ENCODE measurements around the gene ABCA9. TPM values are rescaled to one million over a fixed set of nuclear protein-coding genes. Genes with fewer than 3 reads are reported as not detected.

The ABCA9 gene
- polyA plus RNA-seq (2013, experiment 1 of 4): 0.41 TPM
- 0.18 TPM for polyA plus RNA-seq (2013, experiment 2 of 4)
- polyA plus RNA-seq (2013, experiment 3 of 4): 0.21 TPM
- 0.12 TPM for polyA plus RNA-seq (2013, experiment 4 of 4)

- WGBS, 2 experiments: 46 to 60% methylated on average over 1 to 2 of the region's 2 CpGs
- H3K4me3 ChIP-seq (ENCODE audit: insufficient read depth, low read depth, low read length): no peak within 1 kb of the TSS
Measured at GRCh38 chr17:69060822-69061221, at the start of gene ABCA9. TSS of gene ABCA9 (minus strand) at chr17:69060927. CDS start at chr17:69051126, 9,801 bp downstream.

GRCh38 chr17:69105907-69106730 lies 45.4 kb upstream of the ABCA9 start:
- Histone ChIP-seq H3K36me3 (ENCODE audit: control insufficient read depth, insufficient read depth, low read length) (no peaks in the 10 kb centered on the region), H3K27me3 (ENCODE audit: control insufficient read depth, insufficient read depth, low read length, poor library complexity, severe bottlenecking) (no peaks in the 10 kb centered on the region), H3K27ac (ENCODE audit: insufficient read depth, low read depth, low read length, poor library complexity, severe bottlenecking) (no peak overlapping the region), H3K4me1 (ENCODE audit: control insufficient read depth, insufficient read depth, low read length) (no peaks in the 10 kb centered on the region), H3K9me3 (ENCODE audit: control insufficient read depth, low read length) (no peaks in the 10 kb centered on the region), H3K4me3 (ENCODE audit: insufficient read depth, low read depth, low read length) (no peak overlapping the region)
- 92 to 93% methylated on average over 9 of the region's 10 CpGs for WGBS, 2 experiments

More at GRCh38 chr17:69060822-69061221, at the start of gene ABCA9:
- Histone ChIP-seq H3K27ac (ENCODE audit: insufficient read depth, low read depth, low read length, poor library complexity, severe bottlenecking) (no peak within 1 kb of the TSS), H3K27me3 (ENCODE audit: control insufficient read depth, insufficient read depth, low read length, poor library complexity, severe bottlenecking) (no peaks in the 10 kb centered on the region), H3K9me3 (ENCODE audit: control insufficient read depth, low read length) (no peaks in the 10 kb centered on the region), H3K36me3 (ENCODE audit: control insufficient read depth, insufficient read depth, low read length) (no peaks in the 10 kb centered on the region), H3K4me1 (ENCODE audit: control insufficient read depth, insufficient read depth, low read length) (no peaks in the 10 kb centered on the region)

GRCh38 chr17:69103557-69104233 lies 43.0 kb upstream of the ABCA9 start:
- H3K4me3 ChIP-seq (ENCODE audit: insufficient read depth, low read depth, low read length): no peak overlapping the region
- H3K4me1 ChIP-seq (ENCODE audit: control insufficient read depth, insufficient read depth, low read length): no peaks in the 10 kb centered on the region
- H3K9me3 ChIP-seq (ENCODE audit: control insufficient read depth, low read length): peaks cover 2% of the 10 kb centered on the region
- H3K27ac ChIP-seq (ENCODE audit: insufficient read depth, low read depth, low read length, poor library complexity, severe bottlenecking): no peak overlapping the region
- H3K27me3 ChIP-seq (ENCODE audit: control insufficient read depth, insufficient read depth, low read length, poor library complexity, severe bottlenecking): no peaks in the 10 kb centered on the region
- 93 to 94% methylated on average over 9 of the region's 9 CpGs for WGBS, 2 experiments
- no peaks in the 10 kb centered on the region for H3K36me3 ChIP-seq (ENCODE audit: control insufficient read depth, insufficient read depth, low read length)

- no peaks in the 10 kb centered on the region for H3K4me1 ChIP-seq (ENCODE audit: control insufficient read depth, insufficient read depth, low read length)
- H3K27ac ChIP-seq (ENCODE audit: insufficient read depth, low read depth, low read length, poor library complexity, severe bottlenecking): no peak overlapping the region
- no peak overlapping the region for H3K4me3 ChIP-seq (ENCODE audit: insufficient read depth, low read depth, low read length)
- 97% methylated on average over 3 of the region's 4 CpGs; no CpG with 5 or more reads in 1 of the 2 experiments for WGBS, 2 experiments
- peaks cover 2% of the 10 kb centered on the region for H3K9me3 ChIP-seq (ENCODE audit: control insufficient read depth, low read length)
- no peaks in the 10 kb centered on the region for H3K27me3 ChIP-seq (ENCODE audit: control insufficient read depth, insufficient read depth, low read length, poor library complexity, severe bottlenecking)
- no peaks in the 10 kb centered on the region for H3K36me3 ChIP-seq (ENCODE audit: control insufficient read depth, insufficient read depth, low read length)
Measured at GRCh38 chr17:69098625-69099024, 37.9 kb upstream of the ABCA9 start.

- Histone ChIP-seq H3K27ac (ENCODE audit: insufficient read depth, low read depth, low read length, poor library complexity, severe bottlenecking) (no peak overlapping the region), H3K9me3 (ENCODE audit: control insufficient read depth, low read length) (peaks cover 2% of the 10 kb centered on the region), H3K4me1 (ENCODE audit: control insufficient read depth, insufficient read depth, low read length) (no peaks in the 10 kb centered on the region), H3K4me3 (ENCODE audit: insufficient read depth, low read depth, low read length) (no peak overlapping the region), H3K27me3 (ENCODE audit: control insufficient read depth, insufficient read depth, low read length, poor library complexity, severe bottlenecking) (no peaks in the 10 kb centered on the region), H3K36me3 (ENCODE audit: control insufficient read depth, insufficient read depth, low read length) (no peaks in the 10 kb centered on the region)
- 100% methylated on average over 1 of the region's 1 CpG; no CpG with 5 or more reads in 1 of the 2 experiments for WGBS, 2 experiments
Measured at GRCh38 chr17:69096541-69096940, 35.8 kb upstream of the ABCA9 start.

- H3K9me3 ChIP-seq (ENCODE audit: control insufficient read depth, low read length): peaks cover 2% of the 10 kb centered on the region
- no peak overlapping the region for H3K4me3 ChIP-seq (ENCODE audit: insufficient read depth, low read depth, low read length)
- 90 to 100% methylated on average over 1 to 2 of the region's 2 CpGs for WGBS, 2 experiments
- no peaks in the 10 kb centered on the region for H3K27me3 ChIP-seq (ENCODE audit: control insufficient read depth, insufficient read depth, low read length, poor library complexity, severe bottlenecking)
- no peaks in the 10 kb centered on the region for H3K36me3 ChIP-seq (ENCODE audit: control insufficient read depth, insufficient read depth, low read length)
- no peak overlapping the region for H3K27ac ChIP-seq (ENCODE audit: insufficient read depth, low read depth, low read length, poor library complexity, severe bottlenecking)
- H3K4me1 ChIP-seq (ENCODE audit: control insufficient read depth, insufficient read depth, low read length): no peaks in the 10 kb centered on the region
Measured at GRCh38 chr17:69093995-69094394, 33.3 kb upstream of the ABCA9 start.

GRCh38 chr17:69093279-69093789 lies 32.6 kb upstream of the ABCA9 start:
- Histone ChIP-seq H3K4me3 (ENCODE audit: insufficient read depth, low read depth, low read length) (no peak overlapping the region), H3K9me3 (ENCODE audit: control insufficient read depth, low read length) (no peaks in the 10 kb centered on the region), H3K4me1 (ENCODE audit: control insufficient read depth, insufficient read depth, low read length) (no peaks in the 10 kb centered on the region), H3K27ac (ENCODE audit: insufficient read depth, low read depth, low read length, poor library complexity, severe bottlenecking) (no peak overlapping the region), H3K36me3 (ENCODE audit: control insufficient read depth, insufficient read depth, low read length) (no peaks in the 10 kb centered on the region), H3K27me3 (ENCODE audit: control insufficient read depth, insufficient read depth, low read length, poor library complexity, severe bottlenecking) (no peaks in the 10 kb centered on the region)
- 92 to 93% methylated on average over 8 of the region's 8 CpGs for WGBS, 2 experiments

GRCh38 chr17:69090365-69090764 lies 29.6 kb upstream of the ABCA9 start:
- Histone ChIP-seq H3K27ac (ENCODE audit: insufficient read depth, low read depth, low read length, poor library complexity, severe bottlenecking) (no peak overlapping the region), H3K4me3 (ENCODE audit: insufficient read depth, low read depth, low read length) (no peak overlapping the region), H3K9me3 (ENCODE audit: control insufficient read depth, low read length) (no peaks in the 10 kb centered on the region), H3K36me3 (ENCODE audit: control insufficient read depth, insufficient read depth, low read length) (no peaks in the 10 kb centered on the region), H3K27me3 (ENCODE audit: control insufficient read depth, insufficient read depth, low read length, poor library complexity, severe bottlenecking) (no peaks in the 10 kb centered on the region), H3K4me1 (ENCODE audit: control insufficient read depth, insufficient read depth, low read length) (no peaks in the 10 kb centered on the region)
- WGBS, 2 experiments: 86 to 93% methylated on average over 4 of the region's 4 CpGs

- Histone ChIP-seq H3K4me1 (ENCODE audit: control insufficient read depth, insufficient read depth, low read length) (no peaks in the 10 kb centered on the region), H3K27me3 (ENCODE audit: control insufficient read depth, insufficient read depth, low read length, poor library complexity, severe bottlenecking) (no peaks in the 10 kb centered on the region), H3K36me3 (ENCODE audit: control insufficient read depth, insufficient read depth, low read length) (no peaks in the 10 kb centered on the region), H3K4me3 (ENCODE audit: insufficient read depth, low read depth, low read length) (no peak overlapping the region), H3K9me3 (ENCODE audit: control insufficient read depth, low read length) (no peaks in the 10 kb centered on the region), H3K27ac (ENCODE audit: insufficient read depth, low read depth, low read length, poor library complexity, severe bottlenecking) (no peak overlapping the region)
- WGBS, 2 experiments: 79 to 88% methylated on average over 4 of the region's 4 CpGs
Measured at GRCh38 chr17:69088643-69089200, 28.0 kb upstream of the ABCA9 start.

GRCh38 chr17:69086641-69087040 lies 25.9 kb upstream of the ABCA9 start:
- Histone ChIP-seq H3K4me1 (ENCODE audit: control insufficient read depth, insufficient read depth, low read length) (no peaks in the 10 kb centered on the region), H3K27ac (ENCODE audit: insufficient read depth, low read depth, low read length, poor library complexity, severe bottlenecking) (no peak overlapping the region), H3K36me3 (ENCODE audit: control insufficient read depth, insufficient read depth, low read length) (no peaks in the 10 kb centered on the region), H3K27me3 (ENCODE audit: control insufficient read depth, insufficient read depth, low read length, poor library complexity, severe bottlenecking) (no peaks in the 10 kb centered on the region), H3K9me3 (ENCODE audit: control insufficient read depth, low read length) (no peaks in the 10 kb centered on the region), H3K4me3 (ENCODE audit: insufficient read depth, low read depth, low read length) (no peak overlapping the region)
- 100% methylated on average over 1 of the region's 1 CpG for WGBS, 2 experiments

All from ectodermal cell (in vitro differentiated cells).